Kidney (tissue), 14 donors: ENCODE measurements around the gene DUSP11. TPM values are rescaled to one million over a fixed set of nuclear protein-coding genes. Genes with fewer than 3 reads are reported as not detected.

Experiments
- DNase-seq, 5 donors: peaks; one replicate each; pipeline ENCODE4 v3.0.0-alpha.2; 2013 to 2020
- FAIRE-seq: peaks from 2 replicates; lab custom pipeline; 2012; peaks lifted over from hg19 to GRCh38; lab: Jason Lieb, UNC
- H3K27ac ChIP-seq, 2 donors: one replicate each; pipeline ENCODE4 v1.7.0; 2013; ENCODE audit warnings: low read depth in 2 of 2, low read length in 2 of 2, inconsistent platforms in 1 of 2
- H3K27me3 ChIP-seq: one replicate; pipeline ENCODE4 v1.7.1; 2013; ENCODE audit warnings: low read length, inconsistent platforms; ENCODE audit not compliant: control insufficient read depth, insufficient read depth
- H3K36me3 ChIP-seq, 3 donors: one replicate each; pipeline versions ENCODE4 v1.7.0 to v1.7.1; 2013; ENCODE audit warnings: low read length in 3 of 3, control low read depth in 1 of 3, inconsistent platforms in 1 of 3; ENCODE audit not compliant: insufficient read depth in 3 of 3, control insufficient read depth in 2 of 3
- H3K4me1 ChIP-seq, 3 donors: one replicate each; pipeline versions ENCODE4 v1.7.0 to v1.7.1; 2013; ENCODE audit warnings: low read length in 3 of 3, inconsistent platforms in 1 of 3, low read depth in 1 of 3; ENCODE audit not compliant: control insufficient read depth in 2 of 3, insufficient read depth in 2 of 3
- H3K4me3 ChIP-seq, 3 donors: one replicate each; pipeline versions ENCODE4 v1.7.0 to v1.8.1; 2013; ENCODE audit warnings: low read length in 3 of 3, control low read depth in 1 of 3, inconsistent platforms in 1 of 3
- H3K9ac ChIP-seq, 3 donors: one replicate each; pipeline versions ENCODE4 v1.7.0 to v1.7.1; 2013; ENCODE audit warnings: low read length in 3 of 3, control low read depth in 1 of 3, inconsistent platforms in 1 of 3
- H3K9me3 ChIP-seq, 3 donors: one replicate each; pipeline versions ENCODE4 v1.7.0 to v1.7.1; 2013; ENCODE audit warnings: low read length in 3 of 3, control low read depth in 1 of 3, inconsistent platforms in 1 of 3; ENCODE audit not compliant: control insufficient read depth in 2 of 3, insufficient read depth in 1 of 3
- intact Hi-C: fragments of 100-400 bp; cut with DNase I; formaldehyde crosslinking; loops from one replicate; pipeline ENCODE4 v1.11.1; 2022
- polyA plus RNA-seq: library from polyadenylated mRNA; stranded (reverse); fragments of 350-450 nt; fragmentation: Illumina TruSeq; extraction: RNeasy Lipid Tissue Mini Kit (QIAGEN cat#74804); gene quantifications from one replicate; pipeline ENCODE4 v1.2.3, GENCODE V29; 2014; ENCODE audit warnings: low read depth, low replicate concordance; ENCODE audit not compliant: insufficient read depth
- total RNA-seq: library from RNA; stranded (reverse); fragmentation: NEBNext Ultra II Directional; extraction: Animal tissue kit (Norgen Biotek cat#: 25700); gene quantifications from one replicate; pipeline ENCODE4 v1.2.1, GENCODE V29; 2021
- TF ChIP-seq, protein P1 (sequence below): IDR thresholded peaks from 3 replicates; pipeline ENCODE4 v1.5.1; 2012; ENCODE audit warnings: mild to moderate bottlenecking, moderate library complexity, borderline replicate concordance; ENCODE audit not compliant: insufficient read depth; ENCODE audit errors: extremely low read depth
- donor health status: control.
- donor health status: control.
- donor health status: control.
- donor health status: control.
- donor health status: control.
- donor health status: DM: yes; HTN: yes; CAD: no.
- donor health status: Normal renal cell carcinoma (clear cell type).

DUSP11 gene
- total and polyA plus RNA-seq, 2 donors from 2014 or later = 19.3 to 25.5 TPM

DNA sequence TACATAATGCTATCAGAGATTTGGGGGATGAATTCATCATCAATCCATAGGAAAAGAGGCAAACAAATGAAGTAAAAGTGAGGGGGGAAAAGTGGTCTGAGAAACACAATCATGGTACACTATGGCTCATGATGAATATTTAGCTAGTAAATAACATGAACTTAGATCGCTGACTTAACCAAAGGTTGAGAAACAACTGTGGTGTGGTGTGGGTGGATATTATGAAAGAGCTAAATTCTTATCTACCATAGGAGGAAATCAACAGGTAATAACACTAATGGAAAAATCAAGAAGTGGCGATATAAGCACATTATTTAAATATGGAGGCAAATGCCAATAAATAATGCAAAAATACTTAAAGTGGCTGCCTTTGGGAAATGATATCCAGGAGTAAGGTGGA is 30.6 kb downstream of the DUSP11 start:
- TF ChIP-seq, protein P1, sequence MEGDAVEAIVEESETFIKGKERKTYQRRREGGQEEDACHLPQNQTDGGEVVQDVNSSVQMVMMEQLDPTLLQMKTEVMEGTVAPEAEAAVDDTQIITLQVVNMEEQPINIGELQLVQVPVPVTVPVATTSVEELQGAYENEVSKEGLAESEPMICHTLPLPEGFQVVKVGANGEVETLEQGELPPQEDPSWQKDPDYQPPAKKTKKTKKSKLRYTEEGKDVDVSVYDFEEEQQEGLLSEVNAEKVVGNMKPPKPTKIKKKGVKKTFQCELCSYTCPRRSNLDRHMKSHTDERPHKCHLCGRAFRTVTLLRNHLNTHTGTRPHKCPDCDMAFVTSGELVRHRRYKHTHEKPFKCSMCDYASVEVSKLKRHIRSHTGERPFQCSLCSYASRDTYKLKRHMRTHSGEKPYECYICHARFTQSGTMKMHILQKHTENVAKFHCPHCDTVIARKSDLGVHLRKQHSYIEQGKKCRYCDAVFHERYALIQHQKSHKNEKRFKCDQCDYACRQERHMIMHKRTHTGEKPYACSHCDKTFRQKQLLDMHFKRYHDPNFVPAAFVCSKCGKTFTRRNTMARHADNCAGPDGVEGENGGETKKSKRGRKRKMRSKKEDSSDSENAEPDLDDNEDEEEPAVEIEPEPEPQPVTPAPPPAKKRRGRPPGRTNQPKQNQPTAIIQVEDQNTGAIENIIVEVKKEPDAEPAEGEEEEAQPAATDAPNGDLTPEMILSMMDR = no peak
- intact Hi-C loops = no loop called here
- peaks cover 0 to 5% (median 5%) of the 10 kb centered on the region in 3 donors for H3K36me3 ChIP-seq
- no peak overlapping the region for H3K27ac ChIP-seq
- H3K4me3 ChIP-seq = no peak overlapping the region
- H3K9me3 ChIP-seq = no peaks in the 10 kb centered on the region
- H3K9ac ChIP-seq = no peak overlapping the region
- H3K27me3 ChIP-seq = no peaks in the 10 kb centered on the region
- DNase-seq (no peak), FAIRE-seq (no peak)
- no peaks in the 10 kb centered on the region for H3K4me1 ChIP-seq

DNA sequence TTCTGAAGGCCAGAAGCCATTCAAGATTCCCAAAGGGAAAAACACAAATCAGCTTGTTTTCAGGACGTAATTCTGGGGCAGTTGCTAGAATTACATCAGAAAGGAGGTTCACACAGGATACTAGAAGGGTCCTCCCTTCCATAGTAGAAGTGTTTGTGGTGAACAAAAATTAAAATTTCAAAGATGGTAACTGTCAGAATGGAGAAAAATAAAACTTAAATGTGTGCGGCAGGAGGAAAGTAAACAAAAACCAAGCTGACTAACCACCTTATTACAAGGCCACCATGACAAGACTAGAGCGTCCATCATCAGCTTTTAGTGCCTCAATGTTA is 33.1 kb downstream of the DUSP11 start:
- Histone ChIP-seq H3K36me3 (peaks cover 0 to 8% (median 0%) of the 10 kb centered on the region in 3 donors), H3K9me3 (no peaks in the 10 kb centered on the region), H3K9ac (no peak overlapping the region), H3K27me3 (no peaks in the 10 kb centered on the region), H3K4me3 (no peak overlapping the region), H3K27ac (no peak overlapping the region), H3K4me1 (no peaks in the 10 kb centered on the region)
- FAIRE-seq (no peak), DNase-seq (no peak)
- intact Hi-C loops = no loop called here
- TF ChIP-seq, protein P1 = no peak

DNA sequence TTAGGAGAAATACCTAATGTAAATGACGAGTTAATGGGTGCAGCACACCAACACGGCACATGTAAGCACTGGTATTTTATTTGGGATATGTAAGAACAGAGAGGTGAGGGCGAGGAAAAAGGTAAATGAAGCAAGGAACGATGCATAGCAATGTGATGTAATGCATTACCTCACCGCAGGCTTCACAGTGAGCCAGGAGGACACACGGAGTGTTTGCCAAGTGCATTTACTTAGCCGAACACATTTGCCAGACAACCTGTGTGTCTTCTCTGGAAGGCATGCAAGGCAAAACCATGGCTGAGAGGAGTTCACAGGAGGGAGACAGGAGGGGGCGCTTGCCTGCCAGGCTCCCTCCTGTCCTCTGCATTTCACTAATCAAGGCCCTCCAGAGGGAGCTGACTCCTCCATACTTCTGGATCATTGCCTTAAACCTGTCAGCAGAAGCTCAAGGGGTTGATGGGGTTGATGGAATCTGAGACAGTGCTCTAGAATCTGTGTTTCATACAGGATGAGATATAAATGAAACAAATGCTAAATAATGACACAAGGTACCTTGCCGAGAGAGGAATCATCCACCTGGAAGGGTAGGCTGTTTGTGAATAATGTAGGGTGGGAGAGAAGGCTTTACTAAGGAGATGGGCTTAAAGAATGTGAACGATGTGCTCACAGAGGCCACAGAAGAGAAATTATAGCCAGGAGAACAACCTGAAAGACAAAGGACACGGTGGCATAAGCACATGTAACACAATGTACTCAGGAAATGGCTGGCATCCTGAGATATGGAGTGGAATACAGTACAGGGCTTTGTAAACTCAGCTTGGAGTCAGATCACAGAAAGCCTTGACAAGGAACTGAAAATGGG is 33.7 kb downstream of the DUSP11 start:
- no peaks in the 10 kb centered on the region for H3K4me1 ChIP-seq
- H3K4me3 ChIP-seq = no peak overlapping the region
- intact Hi-C loops = no loop called here
- peaks cover 0 to 12% (median 0%) of the 10 kb centered on the region in 3 donors for H3K36me3 ChIP-seq
- no peaks in the 10 kb centered on the region for H3K27me3 ChIP-seq
- peak in 1 of 5 donors; percentile 15 for DNase-seq
- no peak overlapping the region for H3K9ac ChIP-seq
- FAIRE-seq = no peak
- no peaks in the 10 kb centered on the region for H3K9me3 ChIP-seq
- H3K27ac ChIP-seq = no peak overlapping the region
- TF ChIP-seq, protein P1 = no peak
